GM12875 (cell line): ENCODE results near the gene ARMC6.

Source experiments
- H3K4me3 ChIP-seq: one replicate; pipeline ENCODE4 v1.5.1; 2011; ENCODE audit warnings: low read depth, low read length, control low read depth
- CTCF ChIP-seq: IDR thresholded peaks from 2 replicates; pipeline ENCODE4 v1.5.1; 2011; ENCODE audit warnings: low read depth, mild to moderate bottlenecking, control low read depth, inconsistent platforms, low read length, moderate library complexity, borderline replicate concordance; ENCODE audit not compliant: insufficient read depth

ARMC6 gene

GRCh38 chr19:19053508-19054314, 20.3 kb downstream of the ARMC6 start:
- TF ChIP-seq CTCF: peak; percentile 76

GRCh38 chr19:19054315-19054938, 21.0 kb downstream of the ARMC6 start:
- no peak overlapping the region for H3K4me3 ChIP-seq
- no peak for TF ChIP-seq CTCF

More at GRCh38 chr19:19053508-19054314, 20.3 kb downstream of the ARMC6 start:
- H3K4me3 ChIP-seq: no peak overlapping the region

- TF ChIP-seq CTCF: no peak
Measured at GRCh38 chr19:19054939-19055440, 21.6 kb downstream of the ARMC6 start.

DNA sequence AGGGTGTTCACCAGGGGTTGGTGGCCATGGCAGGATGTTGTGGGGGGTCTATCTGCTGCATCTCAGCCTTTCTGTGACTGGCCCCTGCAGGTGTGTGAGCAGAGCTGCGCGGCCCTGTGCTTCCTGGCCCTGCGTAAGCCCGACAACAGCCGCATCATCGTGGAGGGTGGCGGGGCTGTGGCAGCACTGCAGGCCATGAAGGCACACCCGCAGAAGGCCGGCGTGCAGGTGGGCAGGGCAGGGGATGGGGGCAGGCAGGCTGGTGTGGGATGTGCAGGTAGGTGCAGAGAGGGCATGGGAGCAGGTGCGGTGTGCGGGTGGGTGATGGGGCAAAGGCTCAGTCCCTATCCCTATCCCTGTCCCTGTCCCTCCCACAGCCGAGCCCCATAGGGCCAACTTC, 22.3 kb downstream of the ARMC6 start:
- TF ChIP-seq CTCF: no peak
- H3K4me3 ChIP-seq: no peak overlapping the region

More at GRCh38 chr19:19054939-19055440, 21.6 kb downstream of the ARMC6 start:
- H3K4me3 ChIP-seq: no peak overlapping the region

- no peak overlapping the region for H3K4me3 ChIP-seq
- no peak for TF ChIP-seq CTCF
Measured at GRCh38 chr19:19056636-19057275, 23.4 kb downstream of the ARMC6 start.

- no peak for TF ChIP-seq CTCF
- H3K4me3 ChIP-seq: no peak overlapping the region
Measured at GRCh38 chr19:19057317-19057716, 23.9 kb downstream of the ARMC6 start.
